ENCODE measurements around the gene HMOX1.
A peak's percentile ranks its signal among the peaks of the same experiment; 100 is the strongest.

Gene HMOX1

GRCh38 chr22:35400501-35400790, 19.6 kb downstream of the HMOX1 start:
- Histone ChIP-seq H3K27me3 (no peaks in the 10 kb centered on the region), H3K36me3 (peaks cover 41% of the 10 kb centered on the region), H3K4me1 (no peaks in the 10 kb centered on the region), H3K9me3 (no peaks in the 10 kb centered on the region), H3K4me3 (ENCODE audit: low read depth, low read length) (peak overlapping the region; percentile 98)
- DNase-seq: no peak
- TF ChIP-seq CTCF (IDR thresholded peaks at IDR 0.05; ENCODE audit: low read depth, low read length): no peak

- H3K4me3 ChIP-seq (ENCODE audit: low read depth, low read length): no peak overlapping the region
- TF ChIP-seq CTCF (IDR thresholded peaks at IDR 0.05; ENCODE audit: low read depth, low read length): no peak
- no peaks in the 10 kb centered on the region for H3K9me3 ChIP-seq
- DNase-seq: no peak
- H3K36me3 ChIP-seq: peaks cover 54% of the 10 kb centered on the region
- H3K4me1 ChIP-seq: no peaks in the 10 kb centered on the region
- H3K27me3 ChIP-seq: no peaks in the 10 kb centered on the region
Measured at GRCh38 chr22:35401863-35402262, 21.0 kb downstream of the HMOX1 start.

- H3K27me3 ChIP-seq: no peaks in the 10 kb centered on the region
- DNase-seq: no peak
- TF ChIP-seq CTCF (IDR thresholded peaks at IDR 0.05; ENCODE audit: low read depth, low read length): no peak
- peaks cover 69% of the 10 kb centered on the region for H3K36me3 ChIP-seq
- H3K4me3 ChIP-seq (ENCODE audit: low read depth, low read length): no peak overlapping the region
- no peaks in the 10 kb centered on the region for H3K4me1 ChIP-seq
- no peaks in the 10 kb centered on the region for H3K9me3 ChIP-seq
Measured at GRCh38 chr22:35403356-35403755, 22.5 kb downstream of the HMOX1 start.

- Histone ChIP-seq H3K4me1 (no peaks in the 10 kb centered on the region), H3K27me3 (no peaks in the 10 kb centered on the region), H3K9me3 (no peaks in the 10 kb centered on the region), H3K4me3 (ENCODE audit: low read depth, low read length) (no peak overlapping the region), H3K36me3 (peaks cover 74% of the 10 kb centered on the region)
- DNase-seq: no peak
- no peak for TF ChIP-seq CTCF (IDR thresholded peaks at IDR 0.05; ENCODE audit: low read depth, low read length)
Measured at GRCh38 chr22:35404176-35404575, 23.3 kb downstream of the HMOX1 start.

GRCh38 chr22:35406443-35406842, 25.5 kb downstream of the HMOX1 start:
- H3K9me3 ChIP-seq: no peaks in the 10 kb centered on the region
- no peaks in the 10 kb centered on the region for H3K4me1 ChIP-seq
- no peak for DNase-seq
- TF ChIP-seq CTCF (IDR thresholded peaks at IDR 0.05; ENCODE audit: low read depth, low read length): no peak
- peaks cover 90% of the 10 kb centered on the region for H3K36me3 ChIP-seq
- H3K27me3 ChIP-seq: no peaks in the 10 kb centered on the region
- no peak overlapping the region for H3K4me3 ChIP-seq (ENCODE audit: low read depth, low read length)

- no peaks in the 10 kb centered on the region for H3K9me3 ChIP-seq
- peaks cover 93% of the 10 kb centered on the region for H3K36me3 ChIP-seq
- no peaks in the 10 kb centered on the region for H3K27me3 ChIP-seq
- TF ChIP-seq CTCF (IDR thresholded peaks at IDR 0.05; ENCODE audit: low read depth, low read length): no peak
- no peak overlapping the region for H3K4me3 ChIP-seq (ENCODE audit: low read depth, low read length)
- H3K4me1 ChIP-seq: no peaks in the 10 kb centered on the region
- no peak for DNase-seq
Measured at GRCh38 chr22:35407362-35407761, 26.5 kb downstream of the HMOX1 start.

Measured in BE2C (cell line).